Omental fat pad (tissue), 4 donors: ENCODE data around the gene FIBP. TPM values are rescaled to one million over a fixed set of nuclear protein-coding genes. Genes with fewer than 3 reads are reported as not detected.

Experiments used
- ATAC-seq: fragments of 150-250 bp; one replicate; pipeline ENCODE4 v1.9.1; 2016; ENCODE audit warnings: mild to moderate bottlenecking, moderate library complexity; ENCODE audit not compliant: low FRiP score
- DNase-seq: peaks from one replicate; pipeline ENCODE4 v3.0.0-alpha.2; 2019; ENCODE audit warnings: low spot score
- total RNA-seq, 4 donors: library from RNA; depleted of rRNA; stranded (reverse); fragments of >200 nt; gene quantifications; one replicate each; pipeline ENCODE4 v1.1.0, GENCODE V29; 2016
- TF ChIP-seq, protein P1 (sequence below), 3 donors: fragments of 450-650 bp; IDR thresholded peaks; one replicate each; pipeline ENCODE4 v1.5.1; 2016 to 2017; ENCODE audit warnings: antibody characterized with exemption in 3 of 3, mild to moderate bottlenecking in 3 of 3, moderate library complexity in 2 of 3

Gene FIBP
- total RNA-seq, 4 donors from 2014 or later: 48.8 to 66.4 (median 54.6) TPM

DNA sequence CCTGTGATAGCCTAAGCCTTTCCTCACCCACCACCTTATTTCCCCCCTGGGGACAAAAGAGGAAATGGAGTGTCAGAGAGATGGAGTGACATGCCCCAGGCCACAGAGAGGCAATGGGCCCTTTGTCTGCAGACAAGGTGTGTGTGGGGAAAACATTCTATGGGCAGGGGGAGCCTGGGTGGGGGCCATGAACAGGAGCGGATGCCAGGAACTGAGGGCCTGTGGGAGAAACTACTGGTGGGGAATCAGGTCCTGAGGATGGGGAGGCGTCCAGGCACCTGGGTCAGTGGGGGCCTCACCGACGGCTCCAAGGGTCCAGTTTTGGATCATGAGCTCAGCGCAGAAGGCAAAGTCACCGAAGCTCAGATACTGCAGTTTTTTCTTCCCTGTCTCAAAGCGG is 3.0 kb downstream of the FIBP start:
- TF ChIP-seq, protein P1, sequence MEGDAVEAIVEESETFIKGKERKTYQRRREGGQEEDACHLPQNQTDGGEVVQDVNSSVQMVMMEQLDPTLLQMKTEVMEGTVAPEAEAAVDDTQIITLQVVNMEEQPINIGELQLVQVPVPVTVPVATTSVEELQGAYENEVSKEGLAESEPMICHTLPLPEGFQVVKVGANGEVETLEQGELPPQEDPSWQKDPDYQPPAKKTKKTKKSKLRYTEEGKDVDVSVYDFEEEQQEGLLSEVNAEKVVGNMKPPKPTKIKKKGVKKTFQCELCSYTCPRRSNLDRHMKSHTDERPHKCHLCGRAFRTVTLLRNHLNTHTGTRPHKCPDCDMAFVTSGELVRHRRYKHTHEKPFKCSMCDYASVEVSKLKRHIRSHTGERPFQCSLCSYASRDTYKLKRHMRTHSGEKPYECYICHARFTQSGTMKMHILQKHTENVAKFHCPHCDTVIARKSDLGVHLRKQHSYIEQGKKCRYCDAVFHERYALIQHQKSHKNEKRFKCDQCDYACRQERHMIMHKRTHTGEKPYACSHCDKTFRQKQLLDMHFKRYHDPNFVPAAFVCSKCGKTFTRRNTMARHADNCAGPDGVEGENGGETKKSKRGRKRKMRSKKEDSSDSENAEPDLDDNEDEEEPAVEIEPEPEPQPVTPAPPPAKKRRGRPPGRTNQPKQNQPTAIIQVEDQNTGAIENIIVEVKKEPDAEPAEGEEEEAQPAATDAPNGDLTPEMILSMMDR (IDR thresholded peaks at IDR 0.05): no peak
- DNase-seq: no peak
- ATAC-seq: no peak

DNA sequence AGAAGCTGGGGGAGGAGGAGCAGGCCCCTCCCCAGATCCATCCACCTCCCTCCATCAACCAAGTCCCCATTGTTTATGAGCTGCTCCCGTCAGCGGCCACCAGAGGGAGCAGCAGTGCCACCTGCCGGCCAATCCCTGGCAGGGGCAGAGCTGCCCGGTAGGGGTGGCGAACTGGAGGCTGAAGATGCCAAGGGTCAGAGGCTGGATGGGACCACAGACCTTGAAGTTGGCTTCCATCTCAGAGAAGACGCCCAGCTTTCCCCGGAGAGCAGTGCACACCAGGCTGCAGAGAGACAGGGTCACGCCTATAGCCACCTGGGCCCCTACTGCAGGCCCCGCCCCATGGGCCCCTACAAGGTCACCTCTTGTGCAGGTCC is 3.6 kb downstream of the FIBP start:
- TF ChIP-seq, protein P1 (IDR thresholded peaks at IDR 0.05): peak in 2 of 3 donors; percentile 89 to 98
- no peak for ATAC-seq
- DNase-seq: no peak

DNA sequence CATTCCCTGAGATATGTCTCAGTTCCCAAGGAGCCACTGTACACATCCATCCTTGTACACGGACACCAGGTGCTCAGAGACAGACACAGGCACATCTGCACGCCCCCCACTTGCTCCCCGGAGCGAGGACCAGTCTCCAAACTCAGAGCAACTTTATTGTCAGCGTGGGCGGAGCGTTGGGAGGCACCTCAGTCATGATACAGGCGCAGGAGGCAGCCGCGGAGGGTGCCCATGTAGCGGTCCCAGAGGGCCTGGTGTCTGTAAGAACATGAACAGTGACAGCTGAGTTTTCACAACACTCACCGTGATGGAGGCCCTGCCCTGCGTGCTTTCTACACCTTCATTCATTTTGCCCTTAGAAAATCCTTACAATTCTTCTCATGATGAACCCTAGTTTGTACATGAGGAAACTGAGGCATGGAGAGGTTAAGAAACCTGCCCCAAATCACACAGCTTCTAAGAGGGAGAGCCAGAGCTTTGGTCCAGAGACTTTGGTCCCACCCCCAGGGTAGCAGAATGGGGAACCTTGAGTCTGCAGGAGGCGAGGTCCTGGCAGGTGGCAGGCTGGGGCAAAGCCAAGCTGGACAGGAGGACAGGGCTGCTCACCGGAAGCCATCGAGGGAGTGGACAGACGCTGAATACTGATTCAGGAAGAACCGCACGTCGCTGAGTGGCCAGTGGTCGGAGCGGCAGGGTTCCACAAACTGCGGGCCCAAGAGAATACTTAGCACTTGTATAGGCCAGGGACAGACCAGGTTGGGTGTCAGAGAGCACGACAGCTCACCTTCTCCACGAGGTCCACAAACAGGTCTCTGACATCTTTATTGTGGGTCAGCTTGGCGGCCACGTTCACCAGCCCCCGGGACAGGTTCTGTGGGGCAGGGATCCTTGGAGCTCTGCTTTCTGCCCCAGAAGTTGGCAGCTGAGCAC is 4.2 kb downstream of the FIBP start:
- ATAC-seq (no peak), DNase-seq (no peak)
- TF ChIP-seq, protein P1 (IDR thresholded peaks at IDR 0.05): no peak

DNA sequence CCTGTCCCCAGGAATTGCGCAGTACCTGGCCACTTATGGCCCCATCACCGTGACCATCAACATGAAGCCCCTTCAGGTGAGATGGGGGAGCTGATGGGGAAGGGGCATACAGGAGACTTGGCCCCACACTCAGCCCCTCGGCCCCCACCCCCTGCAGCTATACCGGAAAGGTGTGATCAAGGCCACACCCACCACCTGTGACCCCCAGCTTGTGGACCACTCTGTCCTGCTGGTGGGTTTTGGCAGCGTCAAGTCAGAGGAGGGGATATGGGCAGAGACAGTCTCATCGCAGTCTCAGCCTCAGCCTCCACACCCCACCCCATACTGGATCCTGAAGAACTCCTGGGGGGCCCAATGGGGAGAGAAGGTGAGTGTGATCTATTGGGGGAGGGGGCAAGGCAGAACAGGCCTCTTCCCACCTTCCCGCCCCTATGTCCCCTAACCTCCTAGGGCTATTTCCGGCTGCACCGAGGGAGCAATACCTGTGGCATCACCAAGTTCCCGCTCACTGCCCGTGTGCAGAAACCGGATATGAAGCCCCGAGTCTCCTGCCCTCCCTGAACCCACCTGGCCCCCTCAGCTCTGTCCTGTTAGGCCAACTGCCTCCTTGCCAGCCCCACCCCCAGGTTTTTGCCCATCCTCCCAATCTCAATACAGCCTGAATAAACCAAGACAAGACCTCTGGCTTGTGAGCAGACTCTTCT is 5.1 kb downstream of the FIBP start:
- no peak for ATAC-seq
- no peak for DNase-seq
- TF ChIP-seq, protein P1 (IDR thresholded peaks at IDR 0.05): no peak

DNA sequence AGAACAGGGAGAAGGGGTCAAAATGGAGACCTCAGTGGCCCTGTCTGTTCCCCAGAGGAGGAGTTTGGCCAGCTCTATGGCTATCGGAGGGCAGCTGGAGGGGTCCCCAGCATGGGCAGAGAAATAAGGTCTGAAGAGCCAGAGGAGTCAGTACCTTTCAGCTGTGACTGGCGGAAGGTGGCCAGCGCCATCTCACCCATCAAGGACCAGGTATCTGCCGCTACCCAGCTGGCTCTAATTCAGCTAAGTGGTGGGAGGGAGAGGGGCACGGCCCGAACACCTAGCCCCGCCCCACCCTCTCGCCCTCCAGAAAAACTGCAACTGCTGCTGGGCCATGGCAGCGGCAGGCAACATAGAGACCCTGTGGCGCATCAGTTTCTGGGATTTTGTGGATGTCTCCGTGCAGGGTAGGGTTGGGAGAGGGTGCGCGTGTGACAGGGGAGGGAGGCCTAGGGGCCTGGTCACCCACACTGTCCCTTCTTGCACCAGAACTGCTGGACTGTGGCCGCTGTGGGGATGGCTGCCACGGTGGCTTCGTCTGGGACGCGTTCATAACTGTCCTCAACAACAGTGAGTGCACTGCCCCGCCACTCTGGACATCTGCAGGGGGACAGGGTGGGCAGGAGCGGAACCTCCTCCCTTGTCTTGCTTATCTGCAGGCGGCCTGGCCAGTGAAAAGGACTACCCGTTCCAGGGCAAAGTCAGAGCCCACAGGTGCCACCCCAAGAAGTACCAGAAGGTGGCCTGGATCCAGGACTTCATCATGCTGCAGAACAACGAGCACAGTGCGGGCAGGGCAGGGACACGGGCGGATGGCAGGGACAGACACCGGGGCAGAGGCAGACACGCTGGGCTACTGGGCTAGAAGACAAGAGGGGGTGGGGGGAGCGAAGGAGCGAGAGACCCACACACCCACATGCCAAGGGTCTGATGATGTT is 5.9 kb downstream of the FIBP start:
- ATAC-seq (no peak), DNase-seq (no peak)
- TF ChIP-seq, protein P1 (IDR thresholded peaks at IDR 0.05): no peak

DNA sequence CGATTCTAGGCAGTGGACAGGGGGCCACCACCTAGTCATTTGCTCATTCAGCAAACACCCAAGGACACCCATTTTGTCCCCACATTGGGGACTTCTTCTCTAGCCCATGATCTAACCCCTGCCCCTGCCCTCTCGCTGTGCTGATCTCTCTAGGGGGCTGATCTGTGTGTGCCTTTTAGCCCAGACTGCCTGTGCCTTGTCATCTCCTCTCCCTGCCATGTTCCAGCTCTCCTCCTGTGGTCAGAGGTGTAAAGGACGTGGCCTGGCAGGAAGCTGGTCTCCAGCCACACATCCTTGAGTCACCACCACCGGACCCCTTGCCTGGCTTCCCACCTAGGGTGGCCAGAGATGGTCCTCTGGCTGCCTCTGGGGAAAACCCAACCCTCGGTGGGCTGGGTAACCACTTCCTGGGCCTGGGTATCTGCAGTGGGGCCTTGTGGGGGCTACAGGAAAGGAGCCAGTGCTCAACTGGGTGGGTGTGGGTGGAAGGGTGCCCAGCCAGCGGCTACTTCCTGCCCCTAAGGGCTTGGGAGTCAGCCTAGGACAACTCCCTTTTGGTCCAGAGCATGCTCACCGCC is 7.3 kb downstream of the FIBP start:
- ATAC-seq (no peak), DNase-seq (no peak)
- TF ChIP-seq, protein P1 (IDR thresholded peaks at IDR 0.05): no peak
